A549 (cell line): ENCODE measurements around the gene PRKAR1B.

Experiments
- ATOH8 ChIP-seq: fragments of 250-450 bp; sonication (Bioruptor Pico); IDR thresholded peaks from 2 replicates; pipeline ENCODE4 v1.5.0; 2020; ENCODE audit warnings: low read depth, mild to moderate bottlenecking, moderate library complexity
- CEBPB ChIP-seq, 2 experiments: fragments of >200 bp in 1 of 2; sonication (Bioruptor Twin) in 1 of 2; formaldehyde crosslinking in 1 of 2; IDR thresholded peaks; 2 replicates each; pipeline ENCODE4 v1.6.1; 2012 to 2016
- CHD4 ChIP-seq: fragments of 200-600 bp; sonication (generic); IDR thresholded peaks from 2 replicates; pipeline ENCODE4 v1.6.1; 2016; ENCODE audit warnings: antibody characterized with exemption, mild to moderate bottlenecking, borderline replicate concordance
- CTCF ChIP-seq: fragments of >200 bp; sonication (Bioruptor Twin); formaldehyde crosslinking; IDR thresholded peaks from 3 replicates; pipeline ENCODE4 v1.5.1; 2016
- EHMT2 ChIP-seq: fragments of 200-600 bp; sonication (generic); IDR thresholded peaks from 2 replicates; pipeline ENCODE4 v1.6.1; 2016; ENCODE audit warnings: antibody characterized with exemption, low read depth, mild to moderate bottlenecking, moderate library complexity
- EP300 ChIP-seq, 2 experiments: fragments of >200 bp; sonication (Bioruptor Twin); formaldehyde crosslinking; IDR thresholded peaks; 2 replicates in 1 of 2; 3 replicates in 1 of 2; pipeline ENCODE4 v1.6.1; 2016 to 2017
- KDM5A ChIP-seq: fragments of 200-600 bp; sonication (generic); IDR thresholded peaks from 2 replicates; pipeline ENCODE4 v1.6.1; 2016; ENCODE audit warnings: antibody characterized with exemption, mild to moderate bottlenecking
- MAFK ChIP-seq: fragments of 450-650 bp; IDR thresholded peaks from 2 replicates; pipeline ENCODE4 v1.6.1; 2014; ENCODE audit not compliant: partially characterized antibody
- MAX ChIP-seq: IDR thresholded peaks from 2 replicates; pipeline ENCODE4 v1.6.1; 2012
- MYC ChIP-seq: IDR thresholded peaks from 2 replicates; pipeline ENCODE4 v1.6.1; 2012; ENCODE audit warnings: mild to moderate bottlenecking, inconsistent platforms, low read length, improper control_type of control experiment, borderline replicate concordance
- POLR2A ChIP-seq: IDR thresholded peaks from 2 replicates; pipeline ENCODE4 v1.6.1; 2012; ENCODE audit warnings: mild to moderate bottlenecking, low read length
- RAD21 ChIP-seq, 2 experiments: fragments of >200 bp in 1 of 2; sonication (Bioruptor Twin) in 1 of 2; formaldehyde crosslinking in 1 of 2; IDR thresholded peaks in 1 of 2; conservative IDR thresholded peaks in 1 of 2; 2 replicates in 1 of 2; 3 replicates in 1 of 2; pipeline ENCODE4 v1.6.1; 2012 to 2018; ENCODE audit warnings: inconsistent platforms in 1 of 2
- RFX5 ChIP-seq: fragments of 450-650 bp; IDR thresholded peaks from 2 replicates; pipeline ENCODE4 v1.7.1; 2014; ENCODE audit warnings: antibody characterized with exemption, mild to moderate bottlenecking, moderate library complexity
- SREBF2 ChIP-seq: fragments of 450-650 bp; IDR thresholded peaks from 2 replicates; pipeline ENCODE4 v1.6.1; 2014; ENCODE audit warnings: mild to moderate bottlenecking, moderate library complexity

GRCh38 chr7:662576-662975 is 64.5 kb downstream of the PRKAR1B start:
- no peak for TF ChIP-seq CTCF
- TF ChIP-seq POLR2A: no peak
- no peak for TF ChIP-seq EHMT2
- TF ChIP-seq ATOH8 (CRISPR knock-in tag): no peak
- no peak for TF ChIP-seq CHD4
- TF ChIP-seq MAFK: no peak
- no peak for TF ChIP-seq KDM5A
- TF ChIP-seq MYC: no peak
- no peak for TF ChIP-seq EP300 (IDR thresholded peaks at IDR 0.05)
- no peak for TF ChIP-seq SREBF2
- no peak for TF ChIP-seq MAX
- TF ChIP-seq CEBPB (IDR thresholded peaks at IDR 0.05): no peak
- TF ChIP-seq RFX5: no peak
- no peak for TF ChIP-seq RAD21 (conservative IDR thresholded peaks at IDR 0.05 in 1 of 2, IDR thresholded peaks at IDR 0.05 in 1 of 2)
